Natural killer cell (primary cell): ENCODE data around the gene MGME1. TPM values are rescaled to one million over a fixed set of nuclear protein-coding genes. Genes with fewer than 3 reads are reported as not detected.

ENCODE experiments used
- ATAC-seq, 3 donors: fragments of 150-1000 bp in 2 of 3; fragments of 200-7000 bp in 1 of 3; cut with Tn5 transposase; 1 replicate in 1 of 3; 2 replicates in 2 of 3; pipeline ENCODE4 v1.10.0; 2021; ENCODE audit warnings: mild to moderate bottlenecking in 2 of 3, moderate library complexity in 2 of 3
- DNase-seq, 2 donors: peaks; one replicate each; pipeline versions ENCODE4 v3.0.0 to v3.0.0-alpha.2; 2013 to 2021; ENCODE audit warnings: mixed read lengths in 1 of 2
- H3K27ac ChIP-seq: one replicate; pipeline ENCODE4 v1.5.1; 2013; ENCODE audit warnings: mild to moderate bottlenecking, low read length
- H3K27me3 ChIP-seq: one replicate; pipeline ENCODE4 v1.6.1; 2013; ENCODE audit warnings: low read length; ENCODE audit not compliant: control insufficient read depth, insufficient read depth
- H3K36me3 ChIP-seq: one replicate; pipeline ENCODE4 v1.6.1; 2013; ENCODE audit warnings: low read length; ENCODE audit not compliant: control insufficient read depth, insufficient read depth
- H3K4me1 ChIP-seq: one replicate; pipeline ENCODE4 v1.6.1; 2013; ENCODE audit warnings: low read length; ENCODE audit not compliant: control insufficient read depth, insufficient read depth
- H3K4me3 ChIP-seq: one replicate; pipeline ENCODE4 v1.5.1; 2013; ENCODE audit warnings: low read length
- H3K9me3 ChIP-seq: one replicate; pipeline ENCODE4 v1.6.1; 2013; ENCODE audit warnings: low read length; ENCODE audit not compliant: control insufficient read depth, insufficient read depth
- H3K27ac Mint-ChIP-seq, 2 donors: one replicate each; pipeline ENCODE4 v1.8.0; 2022; ENCODE audit warnings: mild to moderate bottlenecking in 2 of 2, mixed read lengths in 2 of 2, moderate library complexity in 1 of 2
- H3K27me3 Mint-ChIP-seq, 2 donors: one replicate each; pipeline ENCODE4 v1.8.0; 2022; ENCODE audit warnings: low read depth in 2 of 2, mixed read lengths in 2 of 2
- H3K36me3 Mint-ChIP-seq: one replicate; pipeline ENCODE4 v1.8.0; 2022; ENCODE audit warnings: mixed read lengths
- H3K4me1 Mint-ChIP-seq, 2 donors: one replicate each; pipeline ENCODE4 v1.8.0; 2022; ENCODE audit warnings: mixed read lengths in 2 of 2
- H3K4me3 Mint-ChIP-seq: one replicate; pipeline ENCODE4 v1.8.0; 2022; ENCODE audit warnings: mild to moderate bottlenecking, moderate library complexity, mixed read lengths
- H3K9me3 Mint-ChIP-seq, 2 donors: one replicate each; pipeline ENCODE4 v1.8.0; 2022; ENCODE audit warnings: mixed read lengths in 2 of 2
- CTCF ChIP-seq: fragments of 200-600 bp; IDR thresholded peaks from one replicate; pipeline ENCODE4 v1.8.0; 2022; ENCODE audit warnings: antibody characterized with exemption
- WGBS: methylation state at CpG from one replicate; pipeline ENCODE4 v1.1.7; 2013; ENCODE audit warnings: missing lambda C conversion rate; ENCODE audit not compliant: insufficient coverage; 5-methylcytosine and 5-hydroxymethylcytosine counted together
- intact Hi-C: fragments of 100-400 bp; cut with micrococcal nuclease; formaldehyde crosslinking; loops from one replicate; pipeline ENCODE4 v1.14.2; 2022
- total RNA-seq, 4 donors: library from RNA; stranded (reverse); fragments of 120-200 nt in 1 of 4; gene quantifications; one replicate each; pipeline versions ENCODE4 v1.2.3 to v1.2.4, GENCODE V29; 2013 to 2022

MGME1 gene
- total RNA-seq, 3 donors from 2014 or later (not counting 1 experiment from before 2014, with no cell fraction given), result 10.3 to 25.1 (median 13.0) TPM

- no peak for TF ChIP-seq CTCF
- Mint-ChIP-seq H3K36me3 (no peaks in the 10 kb centered on the region), H3K9me3 (no peaks in the 10 kb centered on the region), H3K4me3 (no peak overlapping the region), H3K27ac (no peak overlapping the region), H3K4me1 (no peaks in the 10 kb centered on the region), H3K27me3 (peaks cover 0 to 4% of the 10 kb centered on the region in 2 donors)
- intact Hi-C loops, result no loop called here
- Histone ChIP-seq H3K9me3 (no peaks in the 10 kb centered on the region), H3K36me3 (no peaks in the 10 kb centered on the region), H3K4me3 (no peak overlapping the region), H3K27me3 (no peaks in the 10 kb centered on the region), H3K27ac (no peak overlapping the region), H3K4me1 (no peaks in the 10 kb centered on the region)
- no peak for ATAC-seq
- WGBS, result 88% methylated on average over 14 of the region's 17 CpGs
- no peak for DNase-seq
These were observed 64.4 kb downstream of the MGME1 start for GRCh38 chr20:18032977-18033892.

GRCh38 chr20:18034039-18034438, 65.2 kb downstream of the MGME1 start:
- TF ChIP-seq CTCF, result no peak
- 78% methylated on average over 5 of the region's 5 CpGs for whole genome bisulfite sequencing
- H3K9me3 Mint-ChIP-seq, result no peaks in the 10 kb centered on the region

GRCh38 chr20:18039063-18039462, 70.2 kb downstream of the MGME1 start:
- no peak overlapping the region for H3K4me3 Mint-ChIP-seq
- TF ChIP-seq CTCF, result no peak
- no peaks in the 10 kb centered on the region for H3K4me1 Mint-ChIP-seq
- Histone ChIP-seq H3K9me3 (no peaks in the 10 kb centered on the region), H3K36me3 (no peaks in the 10 kb centered on the region), H3K27me3 (no peaks in the 10 kb centered on the region), H3K4me3 (no peak overlapping the region), H3K4me1 (no peaks in the 10 kb centered on the region), H3K27ac (no peak overlapping the region)
- peaks cover 4 to 20% of the 10 kb centered on the region in 2 donors for H3K27me3 Mint-ChIP-seq
- DNase-seq, result no peak
- no peak overlapping the region for H3K27ac Mint-ChIP-seq
- whole genome bisulfite sequencing, result 78% methylated on average over 3 of the region's 5 CpGs
- no peak for ATAC-seq
- intact Hi-C loops, result no loop called here
- H3K36me3 Mint-ChIP-seq, result no peaks in the 10 kb centered on the region
- H3K9me3 Mint-ChIP-seq, result no peaks in the 10 kb centered on the region

More at GRCh38 chr20:18034039-18034438, 65.2 kb downstream of the MGME1 start:
- H3K4me3 Mint-ChIP-seq, result no peak overlapping the region
- H3K27ac ChIP-seq, result no peak overlapping the region
- no peaks in the 10 kb centered on the region for H3K36me3 Mint-ChIP-seq
- no peaks in the 10 kb centered on the region for H3K27me3 ChIP-seq
- H3K9me3 ChIP-seq, result no peaks in the 10 kb centered on the region
- no peaks in the 10 kb centered on the region for H3K4me1 Mint-ChIP-seq
- H3K4me1 ChIP-seq, result no peaks in the 10 kb centered on the region
- H3K36me3 ChIP-seq, result no peaks in the 10 kb centered on the region
- H3K27me3 Mint-ChIP-seq, result peaks cover 0 to 4% of the 10 kb centered on the region in 2 donors
- no peak for ATAC-seq
- intact Hi-C loops, result no loop called here
- no peak for DNase-seq
- H3K4me3 ChIP-seq, result no peak overlapping the region
- H3K27ac Mint-ChIP-seq, result no peak overlapping the region

Other genes with a start within 250 kb of the MGME1 start
- 10 to 100 TPM; 62.3 to 85.4 (median 72.1) TPM for gene SNX5, start 224 bp upstream of the MGME1 start, total RNA-seq
- gene OVOL2, start 88.9 kb downstream of the MGME1 start, total RNA-seq, result not detected
- 10 to 100 TPM in 2 of 3 donors, 1 to 10 TPM in 1; 9.7 to 13.0 (median 10.9) TPM for gene KAT14, start 168.8 kb downstream of the MGME1 start, total RNA-seq
- gene PET117, start 168.8 kb downstream of the MGME1 start, total RNA-seq, result 10 to 100 TPM in 2 of 3 donors, 1 to 10 TPM in 1; 7.0 to 11.7 (median 10.4) TPM